Subcutaneous adipose tissue (tissue), 4 donors: ENCODE measurements around the gene MICU1. TPM values are rescaled to one million over a fixed set of nuclear protein-coding genes. Genes with fewer than 3 reads are reported as not detected.

Experiments
- total RNA-seq, 4 donors: library from RNA; depleted of rRNA; stranded (reverse); fragments of >200 nt; gene quantifications; one replicate each; pipeline ENCODE4 v1.1.0, GENCODE V29; 2016
- TF ChIP-seq, protein P1 (sequence below): fragments of 450-650 bp; IDR thresholded peaks from one replicate; pipeline ENCODE4 v1.5.1; 2016; ENCODE audit warnings: low read depth, mild to moderate bottlenecking, control low read depth, antibody characterized with exemption, moderate library complexity

Gene MICU1
- total RNA-seq, 4 donors from 2014 or later = 26.9 to 42.5 (median 34.9) TPM

GRCh38 chr10:72470666-72471065 is 155.2 kb downstream of the MICU1 start:
- TF ChIP-seq, protein P1, sequence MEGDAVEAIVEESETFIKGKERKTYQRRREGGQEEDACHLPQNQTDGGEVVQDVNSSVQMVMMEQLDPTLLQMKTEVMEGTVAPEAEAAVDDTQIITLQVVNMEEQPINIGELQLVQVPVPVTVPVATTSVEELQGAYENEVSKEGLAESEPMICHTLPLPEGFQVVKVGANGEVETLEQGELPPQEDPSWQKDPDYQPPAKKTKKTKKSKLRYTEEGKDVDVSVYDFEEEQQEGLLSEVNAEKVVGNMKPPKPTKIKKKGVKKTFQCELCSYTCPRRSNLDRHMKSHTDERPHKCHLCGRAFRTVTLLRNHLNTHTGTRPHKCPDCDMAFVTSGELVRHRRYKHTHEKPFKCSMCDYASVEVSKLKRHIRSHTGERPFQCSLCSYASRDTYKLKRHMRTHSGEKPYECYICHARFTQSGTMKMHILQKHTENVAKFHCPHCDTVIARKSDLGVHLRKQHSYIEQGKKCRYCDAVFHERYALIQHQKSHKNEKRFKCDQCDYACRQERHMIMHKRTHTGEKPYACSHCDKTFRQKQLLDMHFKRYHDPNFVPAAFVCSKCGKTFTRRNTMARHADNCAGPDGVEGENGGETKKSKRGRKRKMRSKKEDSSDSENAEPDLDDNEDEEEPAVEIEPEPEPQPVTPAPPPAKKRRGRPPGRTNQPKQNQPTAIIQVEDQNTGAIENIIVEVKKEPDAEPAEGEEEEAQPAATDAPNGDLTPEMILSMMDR = no peak

DNA sequence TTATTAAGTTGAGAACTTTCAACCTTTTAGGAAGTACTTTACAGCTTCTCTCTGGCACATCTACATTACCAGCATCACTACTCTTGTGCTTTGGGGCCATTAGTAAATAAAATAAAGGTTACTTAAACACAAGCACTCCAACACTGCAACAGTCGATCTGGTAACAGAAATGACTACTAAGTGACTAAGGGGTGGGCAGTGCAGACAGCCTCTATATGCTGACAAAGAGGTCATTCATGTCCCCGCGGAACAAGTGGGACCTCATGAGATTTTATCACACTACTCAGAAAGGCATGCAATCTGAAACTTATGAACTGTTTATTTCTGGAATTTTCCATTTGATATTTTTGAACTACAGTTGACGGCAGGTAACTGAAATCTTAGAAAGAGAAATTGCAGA is 159.9 kb downstream of the MICU1 start:
- TF ChIP-seq, protein P1 = no peak

DNA sequence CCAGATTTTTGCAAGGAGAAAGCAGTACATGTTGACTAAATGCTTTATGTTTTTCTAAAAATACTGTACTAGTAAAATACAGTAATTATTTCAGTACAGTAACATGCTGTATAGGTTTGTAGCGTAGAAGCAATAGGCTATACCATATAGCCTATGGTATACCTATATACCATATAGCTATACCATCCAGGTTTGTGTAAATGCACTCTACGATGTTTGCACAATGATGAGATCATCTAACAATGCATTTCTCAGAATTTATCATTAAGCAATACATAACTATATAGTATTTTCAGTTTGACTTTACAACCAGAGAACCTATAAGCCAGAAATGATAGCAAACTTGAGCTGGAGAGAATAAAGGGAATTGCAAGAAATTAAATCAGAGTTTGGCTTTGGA is 161.4 kb downstream of the MICU1 start:
- TF ChIP-seq, protein P1 = no peak

DNA sequence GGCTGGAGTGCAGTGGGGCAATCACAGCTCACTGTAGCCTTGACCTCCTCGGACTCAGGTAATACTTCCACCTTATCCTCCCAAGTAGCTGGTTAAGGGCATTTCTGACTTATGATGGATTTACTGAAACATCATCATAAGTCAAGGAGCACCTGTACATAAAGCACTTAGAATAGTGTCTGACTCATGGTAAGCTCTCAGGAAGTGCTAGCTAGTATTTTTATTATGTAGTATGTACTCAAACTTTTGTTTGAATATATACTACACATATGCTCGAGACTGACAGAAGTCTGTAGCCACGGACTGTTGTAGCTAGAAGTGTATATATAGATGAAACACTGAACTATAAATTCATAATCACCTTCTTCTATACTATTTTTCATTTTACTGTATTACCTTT is 163.6 kb downstream of the MICU1 start:
- TF ChIP-seq, protein P1 = no peak

- TF ChIP-seq, protein P1 = no peak
These were observed 164.8 kb downstream of the MICU1 start for GRCh38 chr10:72461085-72461484.

DNA sequence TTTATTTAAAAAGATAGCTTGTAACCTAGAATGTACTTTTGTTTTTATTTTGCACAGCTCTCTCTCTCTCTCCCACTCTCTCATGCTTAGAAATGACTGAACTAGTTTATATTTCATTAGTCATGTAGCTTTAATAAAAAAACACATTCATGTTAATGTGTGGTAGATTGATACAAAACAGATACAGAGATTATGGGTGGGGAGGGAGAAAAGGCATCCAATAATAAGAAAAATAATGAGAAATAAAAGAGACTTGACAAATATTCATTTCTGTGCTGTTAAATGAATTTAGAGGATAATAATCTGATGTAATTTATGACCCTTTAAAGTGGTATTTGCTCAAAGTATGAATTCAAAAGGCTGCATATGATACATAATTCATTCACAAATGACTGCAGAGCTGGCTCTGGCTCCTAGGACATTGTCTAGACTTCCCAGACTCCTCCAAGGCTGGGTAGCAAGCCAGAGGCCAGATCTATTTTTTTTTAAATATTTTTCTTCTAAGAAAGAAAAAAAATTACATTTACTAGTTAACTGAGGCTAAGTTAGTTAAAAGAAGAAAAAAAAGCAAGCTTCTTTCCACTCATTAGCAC is 165.5 kb downstream of the MICU1 start:
- TF ChIP-seq, protein P1 = no peak

- TF ChIP-seq, protein P1 = no peak
These were observed 166.6 kb downstream of the MICU1 start for GRCh38 chr10:72459301-72459700.
